H1 (cell line): ENCODE measurements around the gene PTGFR. TPM values are rescaled to one million over a fixed set of nuclear protein-coding genes. Genes with fewer than 3 reads are reported as not detected.

Source experiments
- polyA plus RNA-seq, 7 experiments: library from polyadenylated mRNA; depleted of rRNA in 3 of 7; stranded (reverse) in 5 of 7; unstranded in 2 of 7; fragments of >200 nt in 5 of 7; fragments of 200-250 nt in 2 of 7; gene quantifications; 1 replicate in 5 of 7; 2 replicates in 1 of 7; 4 replicates in 1 of 7; pipeline versions ENCODE4 v1.2.1 to v1.2.3, GENCODE V29; 2011 to 2013; ENCODE audit warnings: missing spikeins in 2 of 7, mixed read lengths in 2 of 7
- total RNA-seq: library from RNA; stranded (reverse); fragmentation: NEBNext Ultra II Directional; extraction: Animal tissue kit (Norgen Biotek cat#: 25700); gene quantifications from 2 replicates; pipeline ENCODE4 v1.2.1, GENCODE V29; 2021
- TF ChIP-seq, protein P1 (sequence below): IDR thresholded peaks from 2 replicates; pipeline ENCODE4 v1.6.1; 2012; ENCODE audit warnings: low read length, inconsistent platforms

The PTGFR gene
- total and polyA plus RNA-seq, 2 of the 8 experiments (the other 6 are each of a cell fraction or from before 2014, with no cell fraction given): 0.02 TPM; not detected in 1

DNA sequence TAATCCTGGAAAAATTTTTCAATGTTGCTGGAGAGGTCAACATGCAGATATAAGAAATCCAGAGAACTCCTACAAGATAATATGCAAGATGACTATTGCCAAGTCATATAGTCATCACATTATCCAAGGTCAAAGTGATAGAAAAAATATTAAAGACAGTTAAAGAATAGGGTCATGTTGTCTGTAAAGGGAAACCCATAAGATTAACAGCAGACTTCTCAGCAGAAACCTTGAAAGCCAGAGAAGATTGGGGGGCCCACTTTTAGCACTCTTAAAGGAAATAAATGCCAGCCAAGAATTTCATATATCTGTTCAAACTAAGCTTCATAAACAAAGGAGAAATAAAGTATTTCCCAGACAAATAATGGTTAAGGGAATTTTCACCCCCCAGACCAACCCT, 64.1 kb downstream of the PTGFR start (continued):
- TF ChIP-seq, protein P1, sequence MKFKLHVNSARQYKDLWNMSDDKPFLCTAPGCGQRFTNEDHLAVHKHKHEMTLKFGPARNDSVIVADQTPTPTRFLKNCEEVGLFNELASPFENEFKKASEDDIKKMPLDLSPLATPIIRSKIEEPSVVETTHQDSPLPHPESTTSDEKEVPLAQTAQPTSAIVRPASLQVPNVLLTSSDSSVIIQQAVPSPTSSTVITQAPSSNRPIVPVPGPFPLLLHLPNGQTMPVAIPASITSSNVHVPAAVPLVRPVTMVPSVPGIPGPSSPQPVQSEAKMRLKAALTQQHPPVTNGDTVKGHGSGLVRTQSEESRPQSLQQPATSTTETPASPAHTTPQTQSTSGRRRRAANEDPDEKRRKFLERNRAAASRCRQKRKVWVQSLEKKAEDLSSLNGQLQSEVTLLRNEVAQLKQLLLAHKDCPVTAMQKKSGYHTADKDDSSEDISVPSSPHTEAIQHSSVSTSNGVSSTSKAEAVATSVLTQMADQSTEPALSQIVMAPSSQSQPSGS: no peak
- TF ChIP-seq, all 59 proteins: peak for 0
